Stimulated activated CD8-positive, alpha-beta memory T cell treated with anti-CD3 and anti-CD28 coated beads, Interleukin-4, amount 100 ng/mL, for 24 hours (primary cell): Measurements from ENCODE around the gene GUCD1.

Experiments
- DNase-seq: peaks from one replicate; pipeline ENCODE4 v3.0.0-alpha.2; 2020; ENCODE audit warnings: low read depth

The GUCD1 gene

DNA sequence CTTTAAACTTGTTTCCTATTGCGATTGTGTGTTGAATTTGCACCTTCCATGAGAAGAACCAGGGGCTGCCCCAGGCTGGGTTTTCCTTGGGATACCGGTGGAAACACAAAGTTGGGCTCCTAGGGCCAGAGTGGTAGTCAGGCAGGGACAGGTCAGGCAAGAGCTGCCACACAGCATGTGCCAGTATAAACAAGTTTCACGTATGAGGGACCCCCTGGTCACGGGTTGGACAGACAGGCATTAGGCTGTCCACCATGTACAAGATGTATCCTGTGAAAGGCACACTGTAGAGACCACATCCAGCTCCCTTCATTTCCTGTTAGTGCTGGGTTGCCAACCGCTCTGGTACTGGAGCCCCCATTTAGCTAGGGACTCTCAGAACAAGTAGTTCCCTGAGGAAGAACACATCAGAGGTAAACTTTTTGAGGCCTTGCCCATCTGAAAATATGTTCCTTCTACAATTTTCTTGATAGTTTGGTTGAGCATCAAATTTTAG is 51.0 kb downstream of the GUCD1 start:
- no peak for DNase-seq

GRCh38 chr22:24503137-24503842 is 51.6 kb downstream of the GUCD1 start:
- peak; percentile 54 for DNase-seq

DNA sequence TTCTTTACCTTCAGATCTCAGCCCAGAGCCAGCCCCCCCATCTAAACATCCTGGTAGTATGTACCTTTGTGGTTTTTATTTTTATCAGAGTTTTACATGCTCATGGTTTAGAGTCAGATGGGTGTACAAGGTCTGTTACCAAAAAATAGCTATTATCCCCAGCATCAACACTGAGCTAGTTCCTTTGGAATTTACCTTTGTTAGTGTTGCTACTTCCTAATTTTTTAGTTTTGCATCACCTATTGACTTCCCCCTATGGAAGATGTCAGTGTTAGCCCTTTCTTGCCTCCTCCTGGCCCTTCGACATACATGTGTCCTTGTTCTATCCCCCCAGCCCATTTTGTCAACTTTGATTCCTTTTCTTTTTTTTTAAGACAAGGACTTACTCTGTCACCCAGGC is 52.4 kb downstream of the GUCD1 start:
- no peak for DNase-seq

- DNase-seq = no peak
Measured at GRCh38 chr22:24502034-24502433, 52.9 kb downstream of the GUCD1 start.

GRCh38 chr22:24501301-24502005 is 53.5 kb downstream of the GUCD1 start:
- DNase-seq = no peak

DNA sequence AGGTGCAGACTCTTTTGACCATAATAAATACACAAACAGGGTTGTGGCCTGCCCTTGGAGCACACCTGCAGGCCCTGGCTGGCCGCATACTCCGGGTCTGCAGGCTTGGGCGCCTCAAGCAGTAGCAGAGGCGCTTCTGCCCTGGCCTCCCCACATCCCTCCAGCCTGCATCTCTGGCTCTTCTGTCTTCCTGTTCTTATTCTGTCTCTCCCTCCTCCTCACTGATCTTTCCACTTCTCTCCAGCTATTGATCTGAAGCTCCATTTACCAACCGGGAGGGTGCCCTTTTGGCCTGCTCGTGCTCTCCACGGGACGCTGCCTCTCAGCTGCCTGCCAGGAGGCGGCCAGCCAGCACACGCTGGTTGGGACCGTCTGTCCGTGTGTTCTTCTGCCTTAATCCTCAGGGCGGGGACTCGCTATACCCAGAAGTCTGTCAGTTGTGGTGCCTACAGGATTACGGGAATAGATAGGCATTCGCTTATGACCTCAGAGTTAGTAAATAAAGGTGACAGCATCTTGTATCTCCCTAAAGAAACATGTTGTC is 54.6 kb downstream of the GUCD1 start:
- no peak for DNase-seq

- no peak for DNase-seq
Measured at GRCh38 chr22:24499706-24500276, 55.1 kb downstream of the GUCD1 start.

DNA sequence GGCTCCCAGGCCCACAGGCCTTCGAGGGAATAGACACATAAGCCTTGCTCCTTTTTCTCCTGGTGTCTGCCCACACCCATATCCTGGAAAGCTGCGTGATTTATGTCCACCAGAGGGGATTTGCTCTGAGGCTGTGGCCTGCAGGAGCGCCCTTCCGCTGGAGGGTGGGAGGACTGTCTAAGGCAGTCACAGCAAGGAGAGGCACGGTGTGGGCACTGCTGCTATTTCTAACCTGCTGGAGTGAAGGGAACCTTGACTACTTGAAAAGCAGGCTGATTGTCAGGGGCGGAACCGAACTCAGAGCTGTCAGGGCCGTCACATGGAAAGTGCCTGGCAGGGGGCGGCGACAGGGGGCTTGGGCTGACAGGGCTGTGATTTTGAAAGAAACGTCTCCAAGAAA is 56.1 kb downstream of the GUCD1 start:
- DNase-seq = no peak

GRCh38 chr22:24497841-24498258 is 57.1 kb downstream of the GUCD1 start:
- no peak for DNase-seq

DNA sequence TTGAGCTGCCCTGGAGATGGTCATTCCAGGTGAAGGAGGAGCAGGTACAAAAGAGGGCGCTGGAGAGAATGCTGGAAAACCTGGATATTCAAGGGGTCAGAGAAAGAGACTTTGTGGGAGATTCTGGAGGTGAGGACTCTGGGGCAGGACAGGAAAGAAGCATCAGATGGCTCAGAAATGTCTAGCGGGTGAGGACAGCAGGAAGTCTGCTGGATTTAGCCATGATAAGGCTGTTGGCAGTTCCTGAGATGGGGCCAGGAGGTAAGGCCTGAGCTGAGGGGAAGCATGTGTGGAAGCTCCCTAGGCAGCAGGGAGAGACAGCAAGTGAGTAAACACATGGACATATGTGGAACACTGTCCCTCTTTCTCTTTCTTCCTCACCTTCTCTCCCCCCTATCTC is 58.3 kb downstream of the GUCD1 start:
- DNase-seq = no peak

DNA sequence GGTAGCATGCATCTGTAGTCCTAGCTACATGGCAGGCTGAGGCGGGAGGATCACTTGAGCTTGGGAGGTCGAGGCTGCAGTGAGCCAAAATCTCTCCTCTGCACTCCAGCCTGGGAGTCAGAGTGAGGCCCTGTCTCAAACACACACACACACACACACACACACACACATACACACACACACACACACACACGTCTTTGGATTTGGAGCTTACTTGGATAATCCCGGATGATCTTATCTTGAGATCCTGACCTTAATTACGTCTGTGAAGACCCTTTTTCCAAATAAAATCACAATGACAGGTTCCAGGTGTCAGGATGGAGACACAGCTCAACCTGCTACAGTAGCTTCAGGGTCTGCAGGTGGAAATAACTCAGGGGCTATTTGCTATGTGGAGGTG is 58.7 kb downstream of the GUCD1 start:
- DNase-seq = no peak

GRCh38 chr22:24495365-24495675 is 59.6 kb downstream of the GUCD1 start:
- DNase-seq = no peak

GRCh38 chr22:24494528-24495364 is 60.2 kb downstream of the GUCD1 start, which contains the start of gene UPB1:
TSS of gene UPB1 (plus strand) at chr22:24495332. CDS start at chr22:24495404, 72 bp downstream.
- DNase-seq = no peak

DNA sequence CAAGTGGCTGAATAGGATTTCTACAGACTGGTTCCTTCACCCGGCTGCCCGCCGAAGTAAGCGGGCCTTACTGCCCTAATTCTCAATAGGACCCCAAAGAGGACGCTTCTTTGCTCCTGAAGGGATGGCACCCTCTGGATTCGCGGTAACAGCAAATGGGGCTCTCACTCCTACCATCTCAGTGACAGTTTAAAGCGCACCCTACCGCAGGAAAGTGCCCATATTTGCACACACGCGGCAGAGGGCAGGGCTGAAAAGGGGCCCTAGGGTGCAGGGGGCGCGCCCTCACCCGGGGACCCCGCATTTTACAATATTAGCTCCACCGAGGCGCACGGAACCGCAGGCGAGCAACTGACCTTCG is 60.8 kb downstream of the GUCD1 start:
- DNase-seq = no peak

- no peak for DNase-seq
Measured at GRCh38 chr22:24492391-24492790, 62.5 kb downstream of the GUCD1 start.
